GM12878 (cell line): ENCODE data around the gene TLL1. TPM values are rescaled to one million over a fixed set of nuclear protein-coding genes. Genes with fewer than 3 reads are reported as not detected.

ENCODE experiments used
- ATAC-seq: fragments of 200-7000 bp; cut with Tn5 transposase; 3 replicates; pipeline ENCODE4 v1.9.1; 2020; ENCODE audit warnings: mild to moderate bottlenecking, moderate library complexity
- BruUV-seq: library from RNA; stranded (reverse); fragments of 400-500 nt; replicated peaks from 2 replicates; lab custom pipeline; 2021; lab: Mats Ljungman, UMichigan
- CTCF ChIA-PET: fragments of 300-600 bp; sonication (Branson Sonifier 250); formaldehyde crosslinking; extraction: SDS; loops from one replicate; lab custom pipeline; 2021; ENCODE audit warnings: inconsistent platforms; lab: Yijun Ruan, JAX
- POLR2A ChIA-PET: fragments of 350-600 bp; formaldehyde crosslinking; extraction: SDS; loops from one replicate; lab custom pipeline; 2021; ENCODE audit warnings: inconsistent platforms; lab: Charles Lee
- RAD21 ChIA-PET: fragments of 300-600 bp; sonication (Branson Sonifier 250); formaldehyde crosslinking; loops from one replicate; lab custom pipeline; 2023; ENCODE audit warnings: antibody characterized with exemption; ENCODE audit not compliant: unreplicated experiment; lab: Charles Lee
- SMC1A ChIA-PET: fragments of 300-600 bp; sonication (Branson Sonifier 250); formaldehyde crosslinking; loops from one replicate; lab custom pipeline; 2023; ENCODE audit not compliant: unreplicated experiment, uncharacterized antibody; lab: Charles Lee
- DNase-seq: peaks from one replicate; pipeline ENCODE4 v3.0.0-alpha.2; 2011; ENCODE audit warnings: low read depth, low spot score
- FAIRE-seq: peaks from 3 replicates; lab custom pipeline; 2011; peaks lifted over from hg19 to GRCh38; lab: Jason Lieb, UNC
- H2AFZ ChIP-seq: 2 replicates; pipeline ENCODE4 v1.6.0; 2011; ENCODE audit warnings: low read depth, low read length, control low read depth; ENCODE audit not compliant: control insufficient read depth
- H3K27ac ChIP-seq: 2 replicates; pipeline ENCODE4 v1.5.1; 2011; ENCODE audit warnings: control low read depth; ENCODE audit not compliant: control insufficient read depth, insufficient read depth
- H3K27me3 ChIP-seq, 2 experiments: replicated peaks in 1 of 2; 2 replicates each; pipeline versions ENCODE4 v1.6.0 to v1.6.1; 2011; ENCODE audit warnings: low read length in 1 of 2; ENCODE audit not compliant: control insufficient read depth in 2 of 2, insufficient read depth in 2 of 2
- H3K36me3 ChIP-seq, 2 experiments: 2 replicates each; pipeline ENCODE4 v1.5.1; 2011; ENCODE audit warnings: low read length in 1 of 2; ENCODE audit not compliant: control insufficient read depth in 2 of 2, insufficient read depth in 2 of 2
- H3K4me1 ChIP-seq: 2 replicates; pipeline ENCODE4 v1.6.1; 2011; ENCODE audit warnings: mild to moderate bottlenecking, low read length, moderate library complexity, mixed read lengths; ENCODE audit not compliant: control insufficient read depth, insufficient read depth
- H3K4me2 ChIP-seq: 2 replicates; pipeline ENCODE4 v1.6.0; 2011; ENCODE audit warnings: control low read depth; ENCODE audit not compliant: control insufficient read depth, insufficient read depth
- H3K4me3 ChIP-seq: fragments of 200-600 bp; sonication (generic); 2 replicates; pipeline ENCODE4 v1.5.1; 2016
- H3K79me2 ChIP-seq: 2 replicates; pipeline ENCODE4 v1.6.0; 2011; ENCODE audit warnings: low read length; ENCODE audit not compliant: control insufficient read depth, insufficient read depth
- H3K9ac ChIP-seq: 2 replicates; pipeline ENCODE4 v1.8.0; 2011; ENCODE audit warnings: low read length, control low read depth, mixed read lengths; ENCODE audit not compliant: control insufficient read depth, insufficient read depth
- H3K9me3 ChIP-seq: replicated peaks from 3 replicates; pipeline ENCODE4 v1.5.1; 2011; ENCODE audit warnings: mild to moderate bottlenecking, low read length; ENCODE audit not compliant: control insufficient read depth, insufficient read depth
- H4K20me1 ChIP-seq: 2 replicates; pipeline ENCODE4 v1.6.0; 2011; ENCODE audit not compliant: control insufficient read depth, insufficient read depth
- BMI1 ChIP-seq: fragments of 450-650 bp; IDR thresholded peaks from 2 replicates; pipeline ENCODE4 v1.6.1; 2016; ENCODE audit warnings: mild to moderate bottlenecking, moderate library complexity, borderline replicate concordance
- CREM ChIP-seq: IDR thresholded peaks from 2 replicates; pipeline ENCODE4 v1.6.1; 2014; ENCODE audit warnings: antibody characterized with exemption, low read depth
- FOXK2 ChIP-seq: fragments of 450-650 bp; IDR thresholded peaks from 2 replicates; pipeline ENCODE4 v1.6.1; 2017; ENCODE audit warnings: mild to moderate bottlenecking, moderate library complexity
- FOXM1 ChIP-seq: IDR thresholded peaks from 2 replicates; pipeline ENCODE4 v1.6.1; 2012; ENCODE audit warnings: low read depth, mild to moderate bottlenecking, inconsistent platforms, low read length, moderate library complexity
- HDAC2 ChIP-seq: fragments of 200-600 bp; sonication (generic); IDR thresholded peaks from 2 replicates; pipeline ENCODE4 v1.6.1; 2017
- KLF5 ChIP-seq: fragments of 450-650 bp; IDR thresholded peaks from 2 replicates; pipeline ENCODE4 v1.6.1; 2014; ENCODE audit warnings: mild to moderate bottlenecking; ENCODE audit not compliant: partially characterized antibody
- LARP7 ChIP-seq: fragments of 450-650 bp; IDR thresholded peaks from 2 replicates; pipeline ENCODE4 v1.6.1; 2017; ENCODE audit warnings: mild to moderate bottlenecking
- MEF2A ChIP-seq: IDR thresholded peaks from 2 replicates; pipeline ENCODE4 v1.6.1; 2011; ENCODE audit warnings: low read depth, mild to moderate bottlenecking, low read length, moderate library complexity; ENCODE audit not compliant: insufficient read depth
- NR2C2 ChIP-seq: IDR thresholded peaks from 2 replicates; pipeline ENCODE4 v1.6.1; 2011; ENCODE audit warnings: borderline replicate concordance, low read depth; ENCODE audit not compliant: control insufficient read depth, insufficient read length
- POLR2AphosphoS5 ChIP-seq: IDR thresholded peaks from 2 replicates; pipeline ENCODE4 v1.6.1; 2011; ENCODE audit warnings: mild to moderate bottlenecking, low read length, inconsistent platforms
- RAD21 ChIP-seq: IDR thresholded peaks from 2 replicates; pipeline ENCODE4 v1.6.1; 2011; ENCODE audit warnings: mild to moderate bottlenecking, low read depth, low read length, moderate library complexity; ENCODE audit not compliant: insufficient read depth
- SIN3A ChIP-seq: IDR thresholded peaks from 2 replicates; pipeline ENCODE4 v1.6.1; 2012; ENCODE audit warnings: low read depth, low read length, improper control_type of control experiment
- SMAD5 ChIP-seq: IDR thresholded peaks from 2 replicates; pipeline ENCODE4 v1.6.1; 2016; ENCODE audit warnings: antibody characterized with exemption, low read depth
- TCF3 ChIP-seq: IDR thresholded peaks from 2 replicates; pipeline ENCODE4 v1.6.1; 2012; ENCODE audit warnings: low read depth, mild to moderate bottlenecking, low read length, borderline replicate concordance; ENCODE audit not compliant: insufficient read depth
- ZNF24 ChIP-seq: fragments of 450-650 bp; IDR thresholded peaks from 2 replicates; pipeline ENCODE4 v1.6.1; 2017; ENCODE audit warnings: antibody characterized with exemption, mild to moderate bottlenecking
- WGBS: methylation state at CpG from one replicate; pipeline ENCODE4 v1.1.6; 2016; ENCODE audit warnings: low lambda C conversion rate; ENCODE audit not compliant: insufficient replicate concordance, insufficient coverage; ENCODE audit errors: missing lambda C conversion rate; 5-methylcytosine and 5-hydroxymethylcytosine counted together
- in situ Hi-C: fragments of 300-500 bp; cut with MboI; formaldehyde crosslinking; loops from 9 replicates; pipeline ENCODE4 v1.14.3; 2018; ENCODE audit warnings: mixed read lengths
- intact Hi-C: fragments of 100-400 bp; cut with micrococcal nuclease; formaldehyde crosslinking; loops from one replicate; pipeline ENCODE4 v1.14.2; 2022; ENCODE audit not compliant: unreplicated experiment
- polyA plus RNA-seq, 11 experiments: library from polyadenylated mRNA; depleted of rRNA in 4 of 11; unstranded in 6 of 11; stranded (reverse) in 5 of 11; fragments of >200 nt; fragmentation: Nextera tagmentation in 4 of 11; fragmentation: Illumina TruSeq in 1 of 11; extraction: Ambion mirVana in 4 of 11; extraction: Trizol in 1 of 11; gene quantifications; 1 replicate in 1 of 11; 2 replicates in 10 of 11; pipeline versions ENCODE4 v1.2.1 to v1.2.3, GENCODE V29; 2011 to 2016; ENCODE audit warnings: inconsistent platforms in 2 of 11, missing spikeins in 2 of 11, low read depth in 1 of 11
- total RNA-seq, 4 experiments: library from RNA; depleted of rRNA in 3 of 4; stranded (reverse); fragments of >200 nt in 3 of 4; fragmentation: Illumina TruSeq in 1 of 4; extraction: Trizol in 1 of 4; gene quantifications; 2 replicates each; pipeline versions ENCODE4 v1.2.1 to v1.2.3, GENCODE V29; 2013 to 2021
- TF ChIP-seq, protein P1 (sequence below): IDR thresholded peaks from 2 replicates; pipeline ENCODE4 v1.6.1; 2012; ENCODE audit warnings: low read depth, low read length, improper control_type of control experiment
- TF ChIP-seq, protein P2 (sequence below): fragments of 150-350 bp; IDR thresholded peaks from 2 replicates; pipeline ENCODE4 v1.6.1; 2014; ENCODE audit warnings: mild to moderate bottlenecking, low read depth, low read length
- TF ChIP-seq, protein P3 (sequence below): fragments of 450-650 bp; conservative IDR thresholded peaks from 2 replicates; pipeline ENCODE4 v1.6.1; 2017; ENCODE audit warnings: mild to moderate bottlenecking, moderate library complexity

The TLL1 gene
- total and polyA plus RNA-seq, 10 of the 15 experiments (the other 5 are each of a cell fraction or from before 2014, with no cell fraction given) = 0.02 to 0.31 (median 0.05) TPM; not detected in 2

DNA sequence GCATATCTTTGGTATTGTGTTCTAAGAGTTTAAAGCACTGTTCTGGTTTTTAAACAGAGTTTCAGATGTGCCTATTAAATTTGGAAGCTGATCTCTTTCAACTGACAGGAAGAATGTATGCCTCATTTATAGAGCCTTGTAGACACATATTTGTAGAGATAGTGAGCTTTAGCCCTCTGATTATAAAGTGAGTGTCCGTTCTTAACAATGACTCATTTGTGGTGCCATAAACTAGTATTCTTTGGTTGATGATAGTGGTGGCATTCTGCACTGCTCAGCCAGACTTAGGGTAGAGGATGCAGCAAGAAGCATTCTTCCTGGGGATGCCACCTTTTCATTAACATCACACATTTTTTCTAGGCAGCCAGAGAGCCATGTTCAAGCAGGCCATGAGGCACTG lies 121.7 kb downstream of the TLL1 start (continued):
- TF ChIP-seq, protein P1, sequence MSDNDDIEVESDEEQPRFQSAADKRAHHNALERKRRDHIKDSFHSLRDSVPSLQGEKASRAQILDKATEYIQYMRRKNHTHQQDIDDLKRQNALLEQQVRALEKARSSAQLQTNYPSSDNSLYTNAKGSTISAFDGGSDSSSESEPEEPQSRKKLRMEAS = no peak
- TF ChIP-seq FOXM1 (no peak), FOXK2 (no peak)

DNA sequence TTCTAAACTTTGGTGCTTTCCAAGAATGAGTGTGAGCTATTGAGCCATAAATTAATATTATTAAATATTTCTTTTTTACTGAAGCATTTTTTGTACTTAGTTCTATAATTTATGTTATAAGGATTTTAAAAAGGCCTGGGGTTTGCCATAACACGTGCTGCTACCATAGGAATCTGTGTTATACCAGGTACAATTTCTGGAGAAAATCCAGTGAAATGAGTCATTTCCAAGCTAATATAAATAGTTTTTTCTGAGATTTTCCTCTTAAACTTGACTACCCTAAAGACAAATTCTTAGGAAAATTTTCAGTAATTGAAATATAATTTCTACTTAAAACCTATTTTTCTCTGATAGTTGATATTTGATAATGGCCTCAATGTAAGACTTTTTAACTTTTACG lies 130.8 kb downstream of the TLL1 start:
- no peaks in the 10 kb centered on the region for H3K9me3 ChIP-seq
- ChIA-PET POLR2A (interaction anchor here (0.6 kb wide), 1 partner anchor 284 kb away, joined by 4 read pairs; no protein-coding TSS in a partner anchor), CTCF (no interaction called here), RAD21 (interaction anchor here (1.0 kb wide), 1 partner anchor 20 kb away, joined by 3 read pairs; no protein-coding TSS in a partner anchor), SMC1A (no interaction called here)
- H2AFZ ChIP-seq = no peak overlapping the region
- TF ChIP-seq ZNF24 (no peak), KLF5 (no peak), MEF2A (no peak), FOXM1 (no peak), NR2C2 (no peak), BMI1 (no peak), POLR2AphosphoS5 (no peak), CREM (no peak), SIN3A (no peak), TCF3 (no peak), LARP7 (no peak), RAD21 (no peak), SMAD5 (no peak), HDAC2 (no peak)
- TF ChIP-seq, protein P2, sequence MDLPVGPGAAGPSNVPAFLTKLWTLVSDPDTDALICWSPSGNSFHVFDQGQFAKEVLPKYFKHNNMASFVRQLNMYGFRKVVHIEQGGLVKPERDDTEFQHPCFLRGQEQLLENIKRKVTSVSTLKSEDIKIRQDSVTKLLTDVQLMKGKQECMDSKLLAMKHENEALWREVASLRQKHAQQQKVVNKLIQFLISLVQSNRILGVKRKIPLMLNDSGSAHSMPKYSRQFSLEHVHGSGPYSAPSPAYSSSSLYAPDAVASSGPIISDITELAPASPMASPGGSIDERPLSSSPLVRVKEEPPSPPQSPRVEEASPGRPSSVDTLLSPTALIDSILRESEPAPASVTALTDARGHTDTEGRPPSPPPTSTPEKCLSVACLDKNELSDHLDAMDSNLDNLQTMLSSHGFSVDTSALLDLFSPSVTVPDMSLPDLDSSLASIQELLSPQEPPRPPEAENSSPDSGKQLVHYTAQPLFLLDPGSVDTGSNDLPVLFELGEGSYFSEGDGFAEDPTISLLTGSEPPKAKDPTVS = no peak
- TF ChIP-seq, protein P3, sequence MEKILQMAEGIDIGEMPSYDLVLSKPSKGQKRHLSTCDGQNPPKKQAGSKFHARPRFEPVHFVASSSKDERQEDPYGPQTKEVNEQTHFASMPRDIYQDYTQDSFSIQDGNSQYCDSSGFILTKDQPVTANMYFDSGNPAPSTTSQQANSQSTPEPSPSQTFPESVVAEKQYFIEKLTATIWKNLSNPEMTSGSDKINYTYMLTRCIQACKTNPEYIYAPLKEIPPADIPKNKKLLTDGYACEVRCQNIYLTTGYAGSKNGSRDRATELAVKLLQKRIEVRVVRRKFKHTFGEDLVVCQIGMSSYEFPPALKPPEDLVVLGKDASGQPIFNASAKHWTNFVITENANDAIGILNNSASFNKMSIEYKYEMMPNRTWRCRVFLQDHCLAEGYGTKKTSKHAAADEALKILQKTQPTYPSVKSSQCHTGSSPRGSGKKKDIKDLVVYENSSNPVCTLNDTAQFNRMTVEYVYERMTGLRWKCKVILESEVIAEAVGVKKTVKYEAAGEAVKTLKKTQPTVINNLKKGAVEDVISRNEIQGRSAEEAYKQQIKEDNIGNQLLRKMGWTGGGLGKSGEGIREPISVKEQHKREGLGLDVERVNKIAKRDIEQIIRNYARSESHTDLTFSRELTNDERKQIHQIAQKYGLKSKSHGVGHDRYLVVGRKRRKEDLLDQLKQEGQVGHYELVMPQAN = no peak
- in situ Hi-C loops (no loop called here), intact Hi-C loops (no loop called here)
- no peak overlapping the region for H3K27ac ChIP-seq
- H3K27me3 ChIP-seq = no peaks in the 10 kb centered on the region
- H3K36me3 ChIP-seq = no peaks in the 10 kb centered on the region
- ATAC-seq = no peak
- no peaks in the 10 kb centered on the region for H4K20me1 ChIP-seq
- DNase-seq = no peak
- H3K4me2 ChIP-seq = no peak overlapping the region
- no peaks in the 10 kb centered on the region for H3K79me2 ChIP-seq
- H3K4me1 ChIP-seq = no peaks in the 10 kb centered on the region
- no TSS peak for BruUV-seq
- no peak for FAIRE-seq
- WGBS = 30% methylated on average over 2 of the region's 2 CpGs
- H3K4me3 ChIP-seq = no peak overlapping the region
- no peak overlapping the region for H3K9ac ChIP-seq
